Bronchial epithelial cell (primary cell): ENCODE measurements around the gene MLLT6. TPM values are rescaled to one million over a fixed set of nuclear protein-coding genes. Genes with fewer than 3 reads are reported as not detected.
A peak's percentile ranks its signal among the peaks of the same experiment; 100 is the strongest.

Experiments
- DNase-seq: peaks from one replicate; pipeline ENCODE4 v3.0.0-alpha.2; 2010; ENCODE audit warnings: low read depth
- FAIRE-seq: peaks from 2 replicates; lab custom pipeline; 2011; peaks lifted over from hg19 to GRCh38; lab: Jason Lieb, UNC
- H3K27me3 ChIP-seq: 2 replicates; pipeline ENCODE4 v1.5.1; 2011; ENCODE audit warnings: low read length; ENCODE audit not compliant: control insufficient read depth, insufficient read depth
- H3K36me3 ChIP-seq: 2 replicates; pipeline ENCODE4 v1.5.1; 2011; ENCODE audit warnings: low read length; ENCODE audit not compliant: control insufficient read depth, insufficient read depth
- H3K4me3 ChIP-seq: 2 replicates; pipeline ENCODE4 v1.5.1; 2011; ENCODE audit warnings: mild to moderate bottlenecking, low read depth, low read length, control low read depth
- CTCF ChIP-seq: IDR thresholded peaks from 2 replicates; pipeline ENCODE4 v1.5.1; 2011; ENCODE audit warnings: mild to moderate bottlenecking, moderate library complexity, low read length, control low read depth, inconsistent platforms; ENCODE audit not compliant: insufficient read depth, severe bottlenecking
- total RNA-seq: library from RNA; depleted of rRNA; stranded (reverse); fragments of >200 nt; gene quantifications from 2 replicates; pipeline ENCODE4 v1.2.1, GENCODE V29; 2014

Gene MLLT6
- total RNA-seq, 1 donor from 2014 or later, result 10.8 TPM

GRCh38 chr17:38748892-38749222 is 43.8 kb downstream of the MLLT6 start:
- Histone ChIP-seq H3K27me3 (no peaks in the 10 kb centered on the region), H3K4me3 (peak overlapping the region; percentile 89), H3K36me3 (no peaks in the 10 kb centered on the region)
- FAIRE-seq, result no peak
- TF ChIP-seq CTCF, result no peak
- no peak for DNase-seq

- TF ChIP-seq CTCF, result no peak
- Histone ChIP-seq H3K36me3 (peaks cover 1% of the 10 kb centered on the region), H3K4me3 (peak overlapping the region; percentile 89), H3K27me3 (no peaks in the 10 kb centered on the region)
- FAIRE-seq, result no peak
- no peak for DNase-seq
Measured at GRCh38 chr17:38749223-38750043, 44.4 kb downstream of the MLLT6 start.

- peak overlapping the region; percentile 89 for H3K4me3 ChIP-seq
- H3K27me3 ChIP-seq, result no peaks in the 10 kb centered on the region
- FAIRE-seq (no peak), DNase-seq (no peak)
- no peak for TF ChIP-seq CTCF
- H3K36me3 ChIP-seq, result peaks cover 5% of the 10 kb centered on the region
Measured at GRCh38 chr17:38750044-38750311, 44.9 kb downstream of the MLLT6 start.

- no peak for TF ChIP-seq CTCF
- Histone ChIP-seq H3K27me3 (no peaks in the 10 kb centered on the region), H3K4me3 (peak overlapping the region; percentile 89), H3K36me3 (peaks cover 6% of the 10 kb centered on the region)
- no peak for FAIRE-seq
- peak; percentile 32 for DNase-seq
Measured at GRCh38 chr17:38750312-38751121, 45.4 kb downstream of the MLLT6 start.

GRCh38 chr17:38751144-38751807 is 46.2 kb downstream of the MLLT6 start:
- TF ChIP-seq CTCF, result no peak
- peak overlapping the region; percentile 75 for H3K4me3 ChIP-seq
- no peaks in the 10 kb centered on the region for H3K27me3 ChIP-seq
- DNase-seq (peak; percentile 30), FAIRE-seq (no peak)
- peaks cover 9% of the 10 kb centered on the region for H3K36me3 ChIP-seq
